Activated CD4-positive, alpha-beta memory T cell treated with anti-CD3 and anti-CD28 coated beads, Interleukin-2, amount 10 ng/mL, durations not matched to agents 7 days and 5 days (primary cell): ENCODE data around the gene SPPL2A. TPM values are rescaled to one million over a fixed set of nuclear protein-coding genes. Genes with fewer than 3 reads are reported as not detected.
A peak's percentile ranks its signal among the peaks of the same experiment; 100 is the strongest.
"Not testable (repeated sequence)": the region's sequence is repeated elsewhere in the genome, so short reads cannot be mapped to it uniquely, and the experiment has no call there.

Experiments
- CTCF ChIA-PET: fragments of 350-600 bp; sonication (Branson Sonifier 250); formaldehyde crosslinking; loops from one replicate; lab custom pipeline; 2021; ENCODE audit warnings: antibody characterized with exemption, inconsistent platforms; lab: Charles Lee
- POLR2A ChIA-PET: fragments of 350-600 bp; sonication (Branson Sonifier 250); formaldehyde crosslinking; loops from one replicate; lab custom pipeline; 2021; ENCODE audit warnings: antibody characterized with exemption; lab: Charles Lee
- DNase-seq: peaks from one replicate; pipeline ENCODE4 v3.0.0-alpha.2; 2020
- H3K27ac Mint-ChIP-seq: one replicate; pipeline ENCODE4 v1.8.0; 2021; ENCODE audit warnings: mild to moderate bottlenecking, mixed read lengths
- H3K27me3 Mint-ChIP-seq: one replicate; pipeline ENCODE4 v1.8.0; 2021; ENCODE audit warnings: mixed read lengths
- H3K36me3 Mint-ChIP-seq: one replicate; pipeline ENCODE4 v1.8.0; 2021; ENCODE audit warnings: low read depth, mixed read lengths
- H3K4me1 Mint-ChIP-seq: one replicate; pipeline ENCODE4 v1.8.0; 2021; ENCODE audit warnings: mixed read lengths
- H3K4me3 Mint-ChIP-seq: one replicate; pipeline ENCODE4 v1.8.0; 2021; ENCODE audit warnings: mild to moderate bottlenecking, mixed read lengths
- H3K9me3 Mint-ChIP-seq: one replicate; pipeline ENCODE4 v1.8.0; 2021; ENCODE audit warnings: mixed read lengths
- total RNA-seq, 2 experiments: library from RNA; stranded (reverse); gene quantifications; one replicate each; pipeline ENCODE4 v1.2.3, GENCODE V29; 2021

SPPL2A gene
- 100 to 1,000 TPM in 1 of 2 experiments, 10 to 100 TPM in 1; 99.9 to 102 TPM for total RNA-seq

GRCh38 chr15:50765195-50765967 lies at the start of gene SPPL2A:
TSS of gene SPPL2A (minus strand) at chr15:50765706. CDS start at chr15:50765533, 173 bp downstream.
- peak; percentile 90 for DNase-seq
- Mint-ChIP-seq H3K4me3 (peak within 1 kb of the TSS; percentile 80), H3K9me3 (no peaks in the 10 kb centered on the region), H3K4me1 (peaks cover 47% of the 10 kb centered on the region), H3K27me3 (no peaks in the 10 kb centered on the region), H3K27ac (peak within 1 kb of the TSS; percentile 84), H3K36me3 (peaks cover 21% of the 10 kb centered on the region)
- POLR2A ChIA-PET, result interaction anchor here (0.7 to 3.8 kb wide), 20 partner anchors 9 to 630 kb away, joined by 3 to 44 read pairs (median 5); partner anchors contain the start of genes AP4E1, GABPB1, TRPM7 and USP8
- CTCF ChIA-PET, result interaction anchor here (0.6 to 2.0 kb wide), 8 partner anchors 9 to 332 kb away, joined by 3 to 9 read pairs (median 4); partner anchors contain the start of gene TRPM7

GRCh38 chr15:50814634-50815033 lies 49.1 kb upstream of the SPPL2A start:
- ChIA-PET CTCF (no interaction called here), POLR2A (no interaction called here)
- Mint-ChIP-seq H3K27ac (no peak overlapping the region), H3K4me3 (no peak overlapping the region), H3K27me3 (peaks cover 4% of the 10 kb centered on the region), H3K4me1 (no peaks in the 10 kb centered on the region), H3K36me3 (no peaks in the 10 kb centered on the region), H3K9me3 (no peaks in the 10 kb centered on the region)
- DNase-seq, result no peak

GRCh38 chr15:50813865-50814264 lies 48.4 kb upstream of the SPPL2A start:
- no peak for DNase-seq
- H3K36me3 Mint-ChIP-seq, result no peaks in the 10 kb centered on the region
- POLR2A ChIA-PET, result no interaction called here
- H3K4me3 Mint-ChIP-seq, result no peak overlapping the region
- no peaks in the 10 kb centered on the region for H3K4me1 Mint-ChIP-seq
- H3K27ac Mint-ChIP-seq, result no peak overlapping the region
- H3K27me3 Mint-ChIP-seq, result peaks cover 7% of the 10 kb centered on the region
- no peaks in the 10 kb centered on the region for H3K9me3 Mint-ChIP-seq
- CTCF ChIA-PET, result no interaction called here

GRCh38 chr15:50813089-50813488 lies 47.6 kb upstream of the SPPL2A start:
- CTCF ChIA-PET, result no interaction called here
- no peak overlapping the region for H3K4me3 Mint-ChIP-seq
- POLR2A ChIA-PET, result no interaction called here

GRCh38 chr15:50812181-50812506 lies 46.6 kb upstream of the SPPL2A start:
- CTCF ChIA-PET, H3K4me1 Mint-ChIP-seq, H3K4me3 Mint-ChIP-seq, H3K9me3 Mint-ChIP-seq, DNase-seq, POLR2A ChIA-PET, H3K36me3 Mint-ChIP-seq, H3K27me3 Mint-ChIP-seq, H3K27ac Mint-ChIP-seq: not testable (repeated sequence)

More at GRCh38 chr15:50813089-50813488, 47.6 kb upstream of the SPPL2A start:
- Mint-ChIP-seq H3K36me3 (no peaks in the 10 kb centered on the region), H3K27ac (no peak overlapping the region), H3K27me3 (peaks cover 11% of the 10 kb centered on the region), H3K9me3 (no peaks in the 10 kb centered on the region), H3K4me1 (no peaks in the 10 kb centered on the region)
- DNase-seq, result no peak

- H3K4me3 Mint-ChIP-seq, H3K27me3 Mint-ChIP-seq, H3K27ac Mint-ChIP-seq, DNase-seq, H3K4me1 Mint-ChIP-seq, H3K36me3 Mint-ChIP-seq, H3K9me3 Mint-ChIP-seq, POLR2A ChIA-PET: not testable (repeated sequence)
- CTCF ChIA-PET, result interaction anchor here (0.8 kb wide), 1 partner anchor 74 kb away, joined by 4 read pairs; no protein-coding TSS in a partner anchor
These were observed 46.1 kb upstream of the SPPL2A start for GRCh38 chr15:50811461-50812180.

- POLR2A ChIA-PET, result no interaction called here
- Mint-ChIP-seq H3K4me1 (no peaks in the 10 kb centered on the region), H3K36me3 (no peaks in the 10 kb centered on the region), H3K9me3 (no peaks in the 10 kb centered on the region), H3K27me3 (peaks cover 8% of the 10 kb centered on the region), H3K27ac (no peak overlapping the region), H3K4me3 (no peak overlapping the region)
- DNase-seq, result no peak
- CTCF ChIA-PET, result no interaction called here
These were observed 44.6 kb upstream of the SPPL2A start for GRCh38 chr15:50810128-50810527.

GRCh38 chr15:50808728-50809127 lies 43.2 kb upstream of the SPPL2A start:
- no peak overlapping the region for H3K27ac Mint-ChIP-seq
- H3K4me1 Mint-ChIP-seq, result no peaks in the 10 kb centered on the region
- ChIA-PET CTCF (no interaction called here), POLR2A (no interaction called here)
- H3K36me3 Mint-ChIP-seq, result no peaks in the 10 kb centered on the region
- H3K9me3 Mint-ChIP-seq, result no peaks in the 10 kb centered on the region
- H3K4me3 Mint-ChIP-seq, result no peak overlapping the region
- DNase-seq, result no peak
- peaks cover 7% of the 10 kb centered on the region for H3K27me3 Mint-ChIP-seq

GRCh38 chr15:50803479-50804180 lies 38.1 kb upstream of the SPPL2A start:
- peaks cover 2% of the 10 kb centered on the region for H3K27me3 Mint-ChIP-seq
- ChIA-PET POLR2A (no interaction called here), CTCF (interaction anchor here (0.7 to 1.0 kb wide), 3 partner anchors 13 to 62 kb away, joined by 3 read pairs; no protein-coding TSS in a partner anchor)
- DNase-seq, result no peak
- H3K36me3 Mint-ChIP-seq, result no peaks in the 10 kb centered on the region
- H3K9me3 Mint-ChIP-seq, result no peaks in the 10 kb centered on the region
- no peak overlapping the region for H3K4me3 Mint-ChIP-seq
- H3K27ac Mint-ChIP-seq, result no peak overlapping the region
- H3K4me1 Mint-ChIP-seq, result no peaks in the 10 kb centered on the region

- DNase-seq, result no peak
- Mint-ChIP-seq H3K27me3 (no peaks in the 10 kb centered on the region), H3K4me3 (no peak overlapping the region), H3K27ac (no peak overlapping the region), H3K9me3 (no peaks in the 10 kb centered on the region), H3K36me3 (no peaks in the 10 kb centered on the region), H3K4me1 (no peaks in the 10 kb centered on the region)
- CTCF ChIA-PET, result no interaction called here
- POLR2A ChIA-PET, result no interaction called here
These were observed 35.2 kb upstream of the SPPL2A start for GRCh38 chr15:50800715-50801114.

GRCh38 chr15:50798684-50799083 lies 33.2 kb upstream of the SPPL2A start:
- no peak for DNase-seq
- CTCF ChIA-PET, result no interaction called here
- Mint-ChIP-seq H3K27me3 (no peaks in the 10 kb centered on the region), H3K27ac (no peak overlapping the region), H3K9me3 (no peaks in the 10 kb centered on the region), H3K36me3 (no peaks in the 10 kb centered on the region), H3K4me1 (no peaks in the 10 kb centered on the region), H3K4me3 (no peak overlapping the region)
- POLR2A ChIA-PET, result no interaction called here

GRCh38 chr15:50797926-50798325 lies 32.4 kb upstream of the SPPL2A start:
- no peak for DNase-seq
- ChIA-PET POLR2A (no interaction called here), CTCF (no interaction called here)
- Mint-ChIP-seq H3K36me3 (no peaks in the 10 kb centered on the region), H3K9me3 (no peaks in the 10 kb centered on the region), H3K4me3 (no peak overlapping the region), H3K4me1 (no peaks in the 10 kb centered on the region), H3K27me3 (no peaks in the 10 kb centered on the region), H3K27ac (no peak overlapping the region)

GRCh38 chr15:50791486-50791885 lies 26.0 kb upstream of the SPPL2A start:
- ChIA-PET POLR2A (no interaction called here), CTCF (interaction anchor here (0.8 kb wide), 1 partner anchor 11 kb away, joined by 3 read pairs; no protein-coding TSS in a partner anchor)

More at GRCh38 chr15:50791486-50791885, 26.0 kb upstream of the SPPL2A start:
- H3K4me1 Mint-ChIP-seq, result no peaks in the 10 kb centered on the region
- no peak overlapping the region for H3K4me3 Mint-ChIP-seq
- no peaks in the 10 kb centered on the region for H3K9me3 Mint-ChIP-seq
- H3K27ac Mint-ChIP-seq, result no peak overlapping the region
- H3K36me3 Mint-ChIP-seq, result no peaks in the 10 kb centered on the region
- no peak for DNase-seq
- no peaks in the 10 kb centered on the region for H3K27me3 Mint-ChIP-seq
